ENCODE measurements around the gene ANKEF1. TPM values are rescaled to one million over a fixed set of nuclear protein-coding genes. Genes with fewer than 3 reads are reported as not detected.

ANKEF1 gene
- total RNA-seq, 1 experiment from 2014 or later, result 3.9 TPM

- no peak for DNase-seq
These were observed 35.1 kb upstream of the ANKEF1 start for GRCh38 chr20:9999645-10000044.

DNA sequence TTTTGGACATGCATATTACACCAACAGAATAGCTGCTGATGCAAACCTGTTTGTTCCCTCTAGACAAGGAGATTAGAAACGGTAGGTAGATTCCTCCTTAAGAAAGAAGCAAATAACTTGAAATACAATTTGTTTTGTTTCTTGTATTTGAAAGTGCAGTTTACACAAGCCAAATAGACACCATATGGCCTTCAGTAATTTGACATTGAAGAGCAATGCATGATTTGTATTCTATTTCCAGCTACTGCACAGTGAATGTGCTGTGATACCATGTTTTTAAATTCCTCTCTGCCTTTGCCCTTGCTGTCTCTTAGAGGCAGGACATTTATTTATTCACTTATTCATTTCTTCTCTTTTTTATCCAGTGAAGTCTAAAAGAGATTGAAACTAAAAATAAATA lies 31.9 kb upstream of the ANKEF1 start:
- Histone ChIP-seq H3K4me3 (ENCODE audit: low read depth, low read length) (no peak overlapping the region), H3K4me1 (no peaks in the 10 kb centered on the region), H3K27me3 (replicated peaks; ENCODE audit: control insufficient read depth, insufficient read depth, low read length) (no peaks in the 10 kb centered on the region), H3K9me3 (no peaks in the 10 kb centered on the region), H3K36me3 (ENCODE audit: control insufficient read depth, insufficient read depth, low read length) (no peaks in the 10 kb centered on the region)
- no TSS peak for BruUV-seq (replicated peaks)
- no peak for DNase-seq
- Mint-ChIP-seq H3K36me3 (ENCODE audit: insufficient read depth, unreplicated experiment) (no peaks in the 10 kb centered on the region), H3K27me3 (ENCODE audit: insufficient read depth, unreplicated experiment) (peaks cover 11% of the 10 kb centered on the region), H3K27ac (ENCODE audit: unreplicated experiment) (no peak overlapping the region), H3K9me3 (ENCODE audit: unreplicated experiment) (no peaks in the 10 kb centered on the region), H3K4me3 (ENCODE audit: unreplicated experiment) (no peak overlapping the region), H3K4me1 (ENCODE audit: low read depth, unreplicated experiment) (peaks cover 7% of the 10 kb centered on the region)
- POLR2A ChIA-PET, result interaction anchor here (0.6 kb wide), 1 partner anchor 10 kb away, joined by 3 read pairs; no protein-coding TSS in a partner anchor
- CTCF ChIA-PET, result no interaction called here
- TF ChIP-seq CTCF (IDR thresholded peaks at IDR 0.05; ENCODE audit: insufficient read depth in 1 of 2, low read depth in 1 of 2, low read length in 1 of 2, severe bottlenecking in 1 of 2, unreplicated experiment in 1 of 2), result no peak
- intact Hi-C loops (cut with micrococcal nuclease; ENCODE audit: unreplicated experiment), result no loop called here

More at GRCh38 chr20:9999645-10000044, 35.1 kb upstream of the ANKEF1 start:
- BruUV-seq (replicated peaks), result no TSS peak
- POLR2A ChIA-PET, result no interaction called here
- no peak overlapping the region for H3K4me3 ChIP-seq (ENCODE audit: low read depth, low read length)
- no peaks in the 10 kb centered on the region for H3K36me3 ChIP-seq (ENCODE audit: control insufficient read depth, insufficient read depth, low read length)
- Mint-ChIP-seq H3K4me1 (ENCODE audit: low read depth, unreplicated experiment) (no peaks in the 10 kb centered on the region), H3K27me3 (ENCODE audit: insufficient read depth, unreplicated experiment) (peaks cover 7% of the 10 kb centered on the region), H3K27ac (ENCODE audit: unreplicated experiment) (no peak overlapping the region), H3K36me3 (ENCODE audit: insufficient read depth, unreplicated experiment) (no peaks in the 10 kb centered on the region), H3K9me3 (ENCODE audit: unreplicated experiment) (no peaks in the 10 kb centered on the region), H3K4me3 (ENCODE audit: unreplicated experiment) (no peak overlapping the region)
- no peaks in the 10 kb centered on the region for H3K27me3 ChIP-seq (replicated peaks; ENCODE audit: control insufficient read depth, insufficient read depth, low read length)
- H3K4me1 ChIP-seq, result no peaks in the 10 kb centered on the region
- no peak for TF ChIP-seq CTCF (IDR thresholded peaks at IDR 0.05; ENCODE audit: insufficient read depth in 1 of 2, low read depth in 1 of 2, low read length in 1 of 2, severe bottlenecking in 1 of 2, unreplicated experiment in 1 of 2)
- intact Hi-C loops (cut with micrococcal nuclease; ENCODE audit: unreplicated experiment), result no loop called here
- no peaks in the 10 kb centered on the region for H3K9me3 ChIP-seq
- CTCF ChIA-PET, result no interaction called here

DNA sequence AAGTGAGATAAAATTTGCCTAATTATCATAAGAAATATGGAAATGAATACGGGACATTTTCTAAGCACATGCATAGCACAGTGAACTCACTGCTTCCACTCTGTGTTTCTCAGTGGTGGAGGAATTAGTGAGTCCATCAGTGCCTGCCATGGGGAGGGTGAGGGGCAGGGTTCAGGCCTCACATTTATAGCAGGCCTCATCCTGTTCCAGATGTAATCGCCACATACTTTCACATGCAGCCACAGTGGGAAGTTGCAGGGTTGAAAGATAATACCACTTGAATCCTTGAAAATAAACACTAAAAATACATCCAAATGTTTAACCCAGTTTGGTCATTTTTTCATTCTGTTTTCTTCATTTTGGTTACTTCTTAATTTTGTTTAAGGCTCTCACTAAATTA lies 29.9 kb upstream of the ANKEF1 start:
- Mint-ChIP-seq H3K4me3 (ENCODE audit: unreplicated experiment) (no peak overlapping the region), H3K4me1 (ENCODE audit: low read depth, unreplicated experiment) (peaks cover 7% of the 10 kb centered on the region), H3K27ac (ENCODE audit: unreplicated experiment) (no peak overlapping the region), H3K36me3 (ENCODE audit: insufficient read depth, unreplicated experiment) (no peaks in the 10 kb centered on the region), H3K27me3 (ENCODE audit: insufficient read depth, unreplicated experiment) (peaks cover 18% of the 10 kb centered on the region), H3K9me3 (ENCODE audit: unreplicated experiment) (no peaks in the 10 kb centered on the region)
- POLR2A ChIA-PET, result no interaction called here
- H3K9me3 ChIP-seq, result no peaks in the 10 kb centered on the region
- no peak for TF ChIP-seq CTCF (IDR thresholded peaks at IDR 0.05; ENCODE audit: insufficient read depth in 1 of 2, low read depth in 1 of 2, low read length in 1 of 2, severe bottlenecking in 1 of 2, unreplicated experiment in 1 of 2)
- H3K27me3 ChIP-seq (replicated peaks; ENCODE audit: control insufficient read depth, insufficient read depth, low read length), result peaks cover 2% of the 10 kb centered on the region
- BruUV-seq (replicated peaks), result no TSS peak
- no peak overlapping the region for H3K4me3 ChIP-seq (ENCODE audit: low read depth, low read length)
- CTCF ChIA-PET, result no interaction called here
- DNase-seq, result no peak
- no peaks in the 10 kb centered on the region for H3K4me1 ChIP-seq
- intact Hi-C loops (cut with micrococcal nuclease; ENCODE audit: unreplicated experiment), result no loop called here
- H3K36me3 ChIP-seq (ENCODE audit: control insufficient read depth, insufficient read depth, low read length), result no peaks in the 10 kb centered on the region
